Activated naive CD4-positive, alpha-beta T cell treated with anti-CD3 and anti-CD28 coated beads, Interleukin-2, amount 10 ng/mL, durations not matched to agents 7 days and 5 days (primary cell): ENCODE results near the gene BMP5.

ENCODE experiments used
- CTCF ChIA-PET: fragments of 350-600 bp; sonication (Branson Sonifier 250); formaldehyde crosslinking; loops from one replicate; lab custom pipeline; 2021; ENCODE audit warnings: antibody characterized with exemption; lab: Charles Lee
- DNase-seq: peaks from one replicate; pipeline ENCODE4 v3.0.0-alpha.2; 2020
- H3K27ac Mint-ChIP-seq: one replicate; pipeline ENCODE4 v1.8.0; 2021; ENCODE audit warnings: mild to moderate bottlenecking, moderate library complexity, mixed read lengths
- H3K27me3 Mint-ChIP-seq: one replicate; pipeline ENCODE4 v1.8.0; 2021; ENCODE audit warnings: mild to moderate bottlenecking, mixed read lengths
- H3K36me3 Mint-ChIP-seq: one replicate; pipeline ENCODE4 v1.8.0; 2021; ENCODE audit warnings: mixed read lengths
- H3K4me1 Mint-ChIP-seq: one replicate; pipeline ENCODE4 v1.8.0; 2021; ENCODE audit warnings: mixed read lengths
- H3K4me3 Mint-ChIP-seq: one replicate; pipeline ENCODE4 v1.8.0; 2021; ENCODE audit warnings: mild to moderate bottlenecking, moderate library complexity, mixed read lengths
- H3K9me3 Mint-ChIP-seq: one replicate; pipeline ENCODE4 v1.8.0; 2021; ENCODE audit warnings: mixed read lengths

BMP5 gene

DNA sequence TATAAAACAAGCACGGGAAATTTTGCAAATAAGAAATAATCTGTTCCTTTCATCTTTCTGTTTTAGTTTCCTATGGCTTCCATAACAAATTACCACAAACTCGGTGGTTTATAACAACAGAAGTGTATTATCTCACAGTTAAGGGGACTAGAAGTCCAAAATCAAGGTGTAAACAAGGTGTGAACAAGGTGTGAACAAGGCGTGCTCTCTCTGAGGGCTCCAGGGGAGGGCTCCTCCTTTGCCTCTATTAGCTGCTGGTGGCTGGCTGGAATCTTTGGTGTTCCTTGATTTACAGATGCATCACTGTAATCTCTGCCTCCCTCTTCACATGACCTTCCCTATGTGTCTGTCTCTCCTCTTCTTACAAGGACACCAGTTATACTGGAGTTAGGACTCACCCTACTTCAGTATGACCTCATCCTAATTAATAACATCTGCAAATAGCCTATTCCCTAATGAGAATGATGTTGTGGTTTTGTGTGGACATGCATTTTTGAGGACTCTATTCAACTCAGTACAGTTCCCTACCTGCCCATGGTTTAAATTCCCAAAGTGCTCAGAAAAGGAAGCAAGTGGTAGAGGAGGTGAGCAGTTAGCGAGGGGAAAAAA lies 17.5 kb upstream of the BMP5 start:
- Mint-ChIP-seq H3K36me3 (no peaks in the 10 kb centered on the region), H3K4me1 (no peaks in the 10 kb centered on the region), H3K9me3 (peaks cover 1% of the 10 kb centered on the region), H3K27me3 (no peaks in the 10 kb centered on the region), H3K27ac (no peak overlapping the region), H3K4me3 (no peak overlapping the region)
- CTCF ChIA-PET, result no interaction called here
- no peak for DNase-seq

DNA sequence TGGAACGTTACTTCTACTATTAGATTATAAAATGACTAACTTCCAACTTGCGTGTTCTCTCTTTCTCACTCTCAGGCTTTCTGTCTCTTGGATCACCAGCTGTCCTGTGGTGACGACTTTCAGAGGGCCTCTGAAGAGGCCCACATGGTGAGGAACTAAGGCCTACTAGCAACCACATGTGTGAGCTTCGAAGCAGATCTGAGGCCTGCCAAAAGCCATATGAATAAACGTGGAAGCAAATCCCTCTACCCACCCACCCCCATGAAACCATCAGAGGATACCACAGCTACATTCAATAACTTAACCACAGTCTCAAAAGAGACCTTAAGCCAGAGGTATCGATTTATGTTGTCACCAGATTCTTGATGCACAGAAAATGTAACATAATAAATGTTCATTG lies 13.5 kb upstream of the BMP5 start:
- Mint-ChIP-seq H3K27me3 (no peaks in the 10 kb centered on the region), H3K27ac (no peak overlapping the region), H3K9me3 (no peaks in the 10 kb centered on the region), H3K4me1 (no peaks in the 10 kb centered on the region), H3K36me3 (no peaks in the 10 kb centered on the region), H3K4me3 (no peak overlapping the region)
- no peak for DNase-seq
- CTCF ChIA-PET, result no interaction called here

DNA sequence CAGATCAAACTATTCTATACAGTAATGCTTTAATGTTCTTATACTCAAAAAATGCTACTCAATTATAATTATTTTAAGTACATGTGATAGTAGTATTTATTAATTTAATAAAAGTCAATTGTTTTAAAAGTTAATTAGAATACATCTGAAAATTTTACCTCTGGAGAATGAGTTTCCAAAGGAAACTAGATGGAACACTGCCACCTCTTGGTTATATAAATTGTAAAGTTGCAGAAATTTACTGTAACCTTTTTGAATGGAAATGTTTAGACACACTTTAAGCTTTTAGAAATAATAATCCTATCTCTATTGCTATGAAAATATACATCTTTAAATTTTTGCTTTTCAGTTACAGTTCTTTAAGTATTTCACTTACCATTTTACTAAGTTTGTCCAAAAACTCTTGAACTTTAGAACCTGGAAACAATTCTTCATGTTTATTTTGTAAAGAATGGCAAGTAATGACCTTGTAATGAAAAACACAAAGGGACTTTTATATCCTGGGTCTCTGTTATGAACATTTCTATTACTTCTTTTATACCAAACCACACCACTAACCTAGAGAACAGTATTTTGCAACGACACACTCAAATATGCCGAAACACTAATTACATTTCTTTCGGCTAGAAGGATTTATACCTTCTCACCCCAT lies 10.9 kb upstream of the BMP5 start:
- no peak for DNase-seq
- H3K9me3 Mint-ChIP-seq, result no peaks in the 10 kb centered on the region
- no peaks in the 10 kb centered on the region for H3K4me1 Mint-ChIP-seq
- H3K27me3 Mint-ChIP-seq, result no peaks in the 10 kb centered on the region
- no peaks in the 10 kb centered on the region for H3K36me3 Mint-ChIP-seq
- no peak overlapping the region for H3K27ac Mint-ChIP-seq
- no peak overlapping the region for H3K4me3 Mint-ChIP-seq
- CTCF ChIA-PET, result no interaction called here

DNA sequence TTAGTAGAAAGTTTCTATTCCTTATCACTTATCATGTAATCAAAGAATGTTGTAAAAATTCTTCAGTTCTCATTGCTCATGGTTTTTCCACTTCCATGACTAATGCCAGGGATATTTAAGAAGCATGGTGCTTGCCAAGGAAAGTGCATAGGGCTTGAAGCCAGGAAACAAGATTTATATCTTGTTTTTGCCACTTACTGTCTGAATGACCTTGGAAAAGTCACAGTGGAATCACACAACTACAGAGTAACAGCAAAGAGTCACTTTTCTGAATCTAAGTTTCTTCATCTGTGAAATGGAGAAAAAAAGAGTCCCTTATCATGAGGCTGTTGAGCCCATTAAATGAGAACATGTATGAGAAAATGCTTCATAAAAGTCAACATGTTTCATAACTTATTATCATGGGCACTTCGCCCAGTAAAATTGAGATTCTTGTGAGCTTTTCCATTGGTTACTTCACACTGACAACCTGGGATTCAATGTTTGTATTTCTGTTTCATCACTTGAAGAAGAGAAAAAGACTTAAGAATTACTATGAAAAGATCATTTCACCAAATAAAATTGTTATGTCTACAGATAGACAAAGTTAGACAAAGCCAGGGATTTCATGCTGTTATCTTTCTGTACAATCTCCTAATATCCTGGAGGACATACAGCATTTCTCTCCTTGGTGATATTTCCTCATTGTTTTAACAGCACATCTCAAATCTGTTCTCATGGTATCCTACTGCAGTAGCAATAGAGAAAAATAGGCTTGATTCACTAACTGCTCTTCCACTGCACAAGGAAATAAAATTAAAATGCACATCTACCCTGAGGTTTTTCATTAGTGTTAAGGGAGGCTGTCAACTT lies 7.6 kb upstream of the BMP5 start:
- no peak overlapping the region for H3K27ac Mint-ChIP-seq
- no peaks in the 10 kb centered on the region for H3K9me3 Mint-ChIP-seq
- H3K27me3 Mint-ChIP-seq, result no peaks in the 10 kb centered on the region
- no peak for DNase-seq
- no peaks in the 10 kb centered on the region for H3K36me3 Mint-ChIP-seq
- H3K4me1 Mint-ChIP-seq, result no peaks in the 10 kb centered on the region
- no peak overlapping the region for H3K4me3 Mint-ChIP-seq
- CTCF ChIA-PET, result no interaction called here

DNA sequence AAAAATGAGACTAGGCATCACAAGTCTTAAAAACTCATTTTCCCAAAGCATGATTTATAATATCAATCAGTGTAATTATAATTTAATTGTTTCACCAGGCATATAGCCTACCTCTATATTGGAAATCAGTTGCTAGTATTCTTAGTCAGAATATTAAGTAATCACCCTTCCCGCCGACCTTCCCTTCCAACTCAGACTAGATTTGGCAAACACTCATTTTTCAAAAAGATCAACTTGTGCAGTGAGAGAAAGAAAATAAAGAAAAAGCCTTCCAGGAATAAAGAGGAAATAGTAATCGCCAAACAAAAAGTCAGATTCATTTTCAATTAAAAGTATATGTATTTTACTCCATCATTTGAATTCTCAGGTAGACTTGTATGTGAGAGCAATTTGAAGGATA lies 1.9 kb upstream of the BMP5 start:
- Mint-ChIP-seq H3K27me3 (no peaks in the 10 kb centered on the region), H3K27ac (no peak overlapping the region), H3K4me3 (no peak overlapping the region), H3K9me3 (no peaks in the 10 kb centered on the region), H3K4me1 (no peaks in the 10 kb centered on the region), H3K36me3 (no peaks in the 10 kb centered on the region)
- CTCF ChIA-PET, result no interaction called here
- no peak for DNase-seq

DNA sequence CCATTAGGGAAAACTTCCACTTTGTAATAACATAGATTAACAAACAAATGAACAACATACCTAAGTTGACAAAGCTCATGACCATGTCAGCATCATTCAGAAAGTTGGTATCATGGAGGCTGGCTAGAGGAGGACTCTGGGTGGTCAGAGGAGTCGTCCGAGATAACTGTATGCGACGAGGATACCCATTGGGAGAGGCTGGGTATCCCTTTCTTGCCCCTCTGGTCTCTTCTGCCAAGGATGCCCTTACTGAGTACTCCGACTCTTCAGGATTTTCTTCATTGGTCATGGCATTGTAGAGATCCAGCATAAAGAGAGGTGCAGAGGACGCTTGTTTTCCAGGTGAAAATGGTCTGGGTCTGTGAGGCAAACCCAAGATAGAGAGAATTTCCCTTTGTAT lies 1.1 kb downstream of the BMP5 start:
- no peak for DNase-seq

DNA sequence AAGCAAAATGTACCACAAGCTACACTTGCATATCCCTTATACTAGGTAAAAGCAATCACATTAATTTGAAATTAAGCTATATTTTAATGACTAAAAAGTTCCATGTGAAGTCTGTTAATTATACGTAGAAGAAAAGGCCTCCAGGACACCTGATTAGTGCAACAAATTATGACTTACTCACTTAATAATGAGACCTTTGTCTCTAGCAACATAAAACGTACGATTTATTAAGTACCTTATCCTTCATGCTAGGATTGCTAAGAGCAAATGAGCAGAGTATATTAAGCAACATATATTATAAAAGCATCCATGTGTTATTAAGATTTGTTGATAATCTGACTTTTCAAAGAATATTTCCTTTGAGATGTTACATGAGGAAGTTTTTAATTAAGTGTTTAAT lies 2.5 kb downstream of the BMP5 start:
- H3K27me3 Mint-ChIP-seq, result no peaks in the 10 kb centered on the region
- H3K9me3 Mint-ChIP-seq, result no peaks in the 10 kb centered on the region
- no peaks in the 10 kb centered on the region for H3K36me3 Mint-ChIP-seq
- H3K4me1 Mint-ChIP-seq, result no peaks in the 10 kb centered on the region
- no peak overlapping the region for H3K4me3 Mint-ChIP-seq
- CTCF ChIA-PET, result no interaction called here
- H3K27ac Mint-ChIP-seq, result no peak overlapping the region
- no peak for DNase-seq

More for the DNA sequence above, 1.1 kb downstream of the BMP5 start:
- Mint-ChIP-seq H3K9me3 (no peaks in the 10 kb centered on the region), H3K36me3 (no peaks in the 10 kb centered on the region), H3K27ac (no peak overlapping the region), H3K27me3 (no peaks in the 10 kb centered on the region), H3K4me1 (no peaks in the 10 kb centered on the region), H3K4me3 (no peak overlapping the region)
- CTCF ChIA-PET, result no interaction called here

DNA sequence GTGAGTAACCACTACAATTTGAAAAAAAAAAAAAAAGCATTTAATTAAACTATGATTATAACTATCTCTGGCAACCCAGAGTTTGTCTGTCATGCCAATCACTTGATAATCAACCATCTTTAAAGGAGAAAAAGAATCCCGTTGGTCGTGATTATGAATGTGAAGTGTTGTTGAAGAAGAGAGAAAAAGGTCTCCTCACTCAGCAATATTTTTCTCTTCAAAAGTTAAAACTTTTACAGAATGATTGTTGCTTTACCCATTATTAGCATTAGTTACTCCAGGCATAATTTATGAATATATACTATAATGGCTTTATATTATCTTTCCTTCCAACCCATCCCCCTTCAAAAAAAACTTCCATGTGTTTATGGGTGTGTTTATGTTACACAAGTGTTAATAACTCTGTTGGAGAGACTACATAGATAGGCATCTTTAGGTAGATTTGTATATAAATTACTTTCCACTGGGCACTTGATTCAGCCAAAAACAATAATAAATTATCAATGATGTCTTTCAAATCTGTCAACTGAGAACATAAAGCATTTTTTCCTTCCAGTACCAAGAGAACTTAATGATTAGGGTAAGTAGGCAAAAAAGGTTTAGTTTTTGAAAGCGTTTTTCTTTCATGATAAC lies 5.1 kb downstream of the BMP5 start:
- Mint-ChIP-seq H3K27me3 (no peaks in the 10 kb centered on the region), H3K4me1 (no peaks in the 10 kb centered on the region), H3K4me3 (no peak overlapping the region), H3K27ac (no peak overlapping the region), H3K9me3 (peaks cover 2% of the 10 kb centered on the region), H3K36me3 (no peaks in the 10 kb centered on the region)
- CTCF ChIA-PET, result no interaction called here
- DNase-seq, result no peak

DNA sequence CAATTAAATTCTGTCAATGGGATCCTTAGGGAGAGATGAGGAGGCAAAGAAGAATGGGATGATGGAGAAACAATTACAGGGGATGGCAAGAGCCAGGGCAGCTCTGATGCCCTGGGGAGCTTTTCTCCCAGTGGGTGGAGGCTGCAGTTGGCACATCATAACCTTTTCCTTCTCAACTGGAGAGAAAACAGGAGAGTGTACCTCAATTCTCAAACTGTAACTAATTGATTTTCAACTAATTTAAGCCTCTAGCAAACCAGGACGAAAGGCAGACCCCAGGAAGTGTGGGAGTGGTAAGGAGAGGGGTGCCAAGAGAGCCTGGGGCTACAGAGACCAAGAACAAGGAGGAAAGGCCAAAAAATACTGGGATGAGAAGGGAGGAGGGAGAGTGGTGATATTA lies 5.7 kb downstream of the BMP5 start:
- H3K27me3 Mint-ChIP-seq, result no peaks in the 10 kb centered on the region
- no peaks in the 10 kb centered on the region for H3K4me1 Mint-ChIP-seq
- H3K27ac Mint-ChIP-seq, result no peak overlapping the region
- DNase-seq, result no peak
- H3K9me3 Mint-ChIP-seq, result peaks cover 2% of the 10 kb centered on the region
- CTCF ChIA-PET, result no interaction called here
- no peaks in the 10 kb centered on the region for H3K36me3 Mint-ChIP-seq
- H3K4me3 Mint-ChIP-seq, result no peak overlapping the region

DNA sequence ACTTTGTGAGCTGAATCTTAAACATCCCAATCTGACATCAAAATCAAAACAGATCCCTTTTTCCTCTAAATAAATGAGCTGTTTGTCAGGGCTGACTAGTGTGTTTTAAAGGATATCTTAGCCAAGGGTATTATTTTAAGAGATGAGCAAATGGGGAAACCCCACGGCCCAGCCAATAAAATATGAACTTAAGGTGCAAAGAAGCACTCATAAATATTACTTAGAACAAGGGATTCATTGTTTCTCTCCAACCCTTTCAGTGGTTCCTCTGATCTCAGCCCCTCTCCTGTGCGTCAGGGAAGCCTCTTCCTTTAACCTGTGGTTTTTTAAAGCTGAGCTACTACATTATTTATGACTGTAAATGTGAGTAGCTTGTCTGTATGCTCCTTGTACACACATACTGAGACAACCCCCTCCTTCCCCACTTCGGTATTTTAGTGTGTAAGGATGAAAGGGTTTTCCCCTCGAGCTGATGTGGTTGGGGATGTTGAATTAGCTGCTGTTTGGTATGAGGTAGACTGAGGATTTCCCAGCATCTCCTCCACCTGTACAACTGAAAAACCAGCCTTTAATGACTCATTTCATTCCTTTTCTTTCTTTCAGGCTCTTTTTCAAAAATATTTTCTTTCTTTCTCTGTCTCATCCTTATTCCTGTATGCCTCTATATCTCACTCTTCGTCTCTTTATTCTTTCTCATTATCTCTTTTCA lies 6.5 kb downstream of the BMP5 start:
- Mint-ChIP-seq H3K4me1 (no peaks in the 10 kb centered on the region), H3K9me3 (peaks cover 2% of the 10 kb centered on the region), H3K4me3 (no peak overlapping the region), H3K27ac (no peak overlapping the region), H3K27me3 (no peaks in the 10 kb centered on the region), H3K36me3 (no peaks in the 10 kb centered on the region)
- CTCF ChIA-PET, result no interaction called here
- no peak for DNase-seq

DNA sequence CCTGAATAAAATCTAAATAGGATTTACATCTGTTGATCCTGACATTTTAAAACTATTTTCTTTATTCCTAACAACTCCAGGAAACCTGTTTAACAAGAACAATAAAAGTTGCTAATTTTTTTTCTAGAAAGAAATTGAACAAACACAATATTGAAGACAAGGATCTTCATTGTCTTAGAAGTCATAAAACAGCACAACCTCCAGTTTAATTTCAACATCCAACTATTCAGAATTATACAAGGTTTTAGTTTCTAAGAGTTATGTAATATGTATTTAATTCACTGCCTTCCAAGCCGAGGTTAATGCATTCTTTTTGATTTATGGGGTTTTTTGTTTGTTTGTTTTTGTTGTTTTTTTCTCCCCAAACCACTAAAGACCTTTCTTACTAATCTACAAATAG lies 7.2 kb downstream of the BMP5 start:
- H3K4me3 Mint-ChIP-seq, result no peak overlapping the region
- no peaks in the 10 kb centered on the region for H3K4me1 Mint-ChIP-seq
- no peaks in the 10 kb centered on the region for H3K27me3 Mint-ChIP-seq
- CTCF ChIA-PET, result no interaction called here
- H3K36me3 Mint-ChIP-seq, result no peaks in the 10 kb centered on the region
- no peak overlapping the region for H3K27ac Mint-ChIP-seq
- H3K9me3 Mint-ChIP-seq, result peaks cover 2% of the 10 kb centered on the region
- DNase-seq, result no peak

DNA sequence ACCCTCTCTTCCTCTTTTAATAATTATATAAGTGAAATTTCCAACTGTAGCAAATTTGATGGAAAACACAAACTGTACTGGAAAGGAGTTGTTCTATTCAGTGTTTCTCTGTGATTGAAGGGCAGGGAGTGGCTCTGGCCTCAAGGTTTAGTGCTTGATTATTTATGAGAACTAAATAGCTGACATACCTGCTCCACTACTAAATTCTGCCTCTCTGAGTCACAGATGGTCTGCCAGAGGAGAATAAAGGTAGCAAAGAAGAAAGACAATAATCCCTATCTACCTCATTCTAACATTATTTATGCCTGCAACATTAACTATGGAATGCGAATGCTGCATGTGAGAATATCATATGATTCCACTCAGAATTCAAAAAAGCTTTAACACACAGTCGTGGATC lies 9.3 kb downstream of the BMP5 start:
- DNase-seq, result no peak
- H3K27me3 Mint-ChIP-seq, result no peaks in the 10 kb centered on the region
- H3K36me3 Mint-ChIP-seq, result no peaks in the 10 kb centered on the region
- H3K9me3 Mint-ChIP-seq, result peaks cover 2% of the 10 kb centered on the region
- H3K4me3 Mint-ChIP-seq, result no peak overlapping the region
- CTCF ChIA-PET, result no interaction called here
- H3K27ac Mint-ChIP-seq, result no peak overlapping the region
- no peaks in the 10 kb centered on the region for H3K4me1 Mint-ChIP-seq

DNA sequence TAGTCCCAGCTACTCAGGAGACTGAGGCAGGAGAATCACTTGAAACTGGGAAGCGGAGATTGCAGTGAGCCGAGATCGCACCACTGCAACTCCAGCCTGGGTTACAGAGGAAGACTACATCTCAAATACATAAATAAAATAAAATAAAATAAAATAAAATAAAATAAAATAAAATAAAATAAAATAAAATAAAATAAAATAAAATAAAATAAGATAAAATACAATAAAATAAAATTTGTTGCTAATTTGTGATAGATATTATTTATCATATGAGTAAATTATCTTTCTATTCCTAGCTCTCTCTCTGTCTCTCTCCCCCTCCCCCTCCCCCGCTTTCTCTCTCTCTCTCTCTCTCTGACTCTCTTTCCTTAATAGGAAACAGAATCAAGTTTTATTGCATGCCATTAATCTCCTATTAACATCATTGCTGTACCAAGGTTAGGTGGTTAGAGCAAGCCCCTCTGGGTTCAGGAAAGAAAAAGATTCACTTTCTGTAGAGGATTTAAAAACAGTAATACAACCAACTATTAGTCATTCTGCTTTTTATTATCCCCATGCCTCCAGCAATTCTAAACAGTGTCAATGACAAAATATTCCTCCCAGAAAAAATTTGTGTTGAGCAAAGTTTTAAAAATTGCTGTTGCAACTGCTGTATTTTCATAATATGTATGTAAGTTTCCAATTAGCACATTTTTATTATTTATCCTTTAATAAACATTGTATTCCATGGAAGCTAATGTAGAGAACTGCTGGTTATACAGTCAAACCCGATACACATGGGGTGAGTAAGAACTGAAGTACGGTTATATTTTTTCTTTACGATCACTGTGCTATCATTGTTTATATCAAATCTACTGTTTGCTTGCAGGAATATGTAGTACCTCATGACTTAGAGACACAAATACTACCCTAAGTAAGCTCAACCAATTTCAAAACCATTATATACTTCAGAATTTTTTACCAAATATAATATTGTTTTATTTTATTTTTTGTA lies 22.1 kb downstream of the BMP5 start:
- no peak overlapping the region for H3K4me3 Mint-ChIP-seq
- no peaks in the 10 kb centered on the region for H3K27me3 Mint-ChIP-seq
- H3K27ac Mint-ChIP-seq, result no peak overlapping the region
- CTCF ChIA-PET, result no interaction called here
- no peaks in the 10 kb centered on the region for H3K9me3 Mint-ChIP-seq
- H3K36me3 Mint-ChIP-seq, result no peaks in the 10 kb centered on the region
- no peak for DNase-seq
- no peaks in the 10 kb centered on the region for H3K4me1 Mint-ChIP-seq
